ENCODE results near the gene KIFC3.
"Not testable (repeated sequence)": the region's sequence is repeated elsewhere in the genome, so short reads cannot be mapped to it uniquely, and the experiment has no call there.

The KIFC3 gene

DNA sequence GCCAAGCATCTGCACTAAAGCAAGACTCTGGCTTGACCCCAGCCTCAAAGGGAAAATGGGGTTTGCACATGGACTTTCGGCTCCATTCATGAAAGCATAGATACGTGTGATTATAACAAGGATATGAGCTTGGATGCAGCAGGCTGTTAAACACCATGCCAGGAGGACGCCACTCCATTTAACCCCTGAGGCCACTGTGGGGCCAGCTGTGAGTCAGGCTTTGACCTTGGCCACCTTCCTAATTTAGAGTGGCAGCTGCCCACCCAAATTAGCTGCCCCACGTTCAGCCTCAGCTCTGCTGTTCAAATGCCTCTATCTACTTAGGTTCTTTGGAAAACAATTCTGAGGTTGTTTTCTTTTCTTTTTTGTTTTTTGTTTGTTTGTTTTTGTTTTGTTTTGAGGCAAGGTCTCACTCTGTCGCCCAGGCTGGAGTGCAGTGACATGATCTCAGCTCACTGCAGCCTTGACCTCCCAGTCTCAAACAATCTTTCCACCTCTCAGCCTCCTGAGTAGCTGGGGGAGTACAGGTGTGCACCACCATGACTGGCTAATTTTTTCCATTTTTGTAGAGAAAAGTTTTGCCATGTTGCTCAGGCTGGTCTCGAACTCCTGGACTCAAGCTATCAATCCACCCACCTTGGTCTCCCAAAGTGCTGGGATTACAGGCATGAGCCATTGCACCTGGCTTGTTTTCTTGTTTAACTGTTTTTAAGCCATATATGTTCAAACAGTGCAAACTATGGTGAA is 23.2 kb upstream of the KIFC3 start:
- DNase-seq, result no peak

DNA sequence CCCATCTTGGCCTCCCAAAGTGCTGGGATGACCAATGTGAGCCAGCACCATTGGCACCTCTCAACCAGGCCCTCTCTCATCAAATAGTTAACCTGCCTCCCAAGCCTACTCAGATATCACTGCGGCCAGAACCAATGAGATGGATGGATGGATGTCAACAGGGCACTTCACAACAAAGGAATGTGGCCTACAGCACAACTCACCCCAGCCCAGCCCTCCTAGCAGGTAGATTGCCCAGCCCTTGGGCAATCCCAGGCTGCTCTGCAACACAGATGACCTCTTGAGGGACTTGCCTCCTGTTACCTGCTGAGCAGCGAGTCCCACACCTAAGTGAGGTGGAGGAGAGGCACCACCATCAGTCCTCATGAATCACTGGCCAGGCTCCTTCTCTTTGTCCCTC is 22.6 kb upstream of the KIFC3 start:
- no peak for DNase-seq

DNA sequence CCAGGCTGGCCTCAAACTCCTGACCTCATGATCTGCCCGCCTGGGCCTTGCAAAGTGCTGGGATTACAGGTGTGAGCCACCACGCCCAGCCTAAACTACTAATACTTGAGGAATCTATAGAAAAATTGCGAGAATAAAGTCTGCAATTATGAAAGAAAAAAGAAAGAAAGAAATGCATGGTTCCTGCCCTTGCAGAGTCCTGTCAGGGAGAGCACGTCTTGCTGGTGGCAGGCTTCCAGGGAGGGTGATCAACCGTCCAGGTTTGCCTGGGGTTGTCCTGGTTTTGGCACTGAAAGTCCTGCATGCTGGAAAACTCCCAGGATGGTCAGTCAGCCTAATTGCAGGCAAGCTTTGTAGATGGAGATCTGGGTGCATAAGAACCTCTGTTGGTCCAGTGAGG is 21.5 kb upstream of the KIFC3 start:
- no peak for DNase-seq

DNA sequence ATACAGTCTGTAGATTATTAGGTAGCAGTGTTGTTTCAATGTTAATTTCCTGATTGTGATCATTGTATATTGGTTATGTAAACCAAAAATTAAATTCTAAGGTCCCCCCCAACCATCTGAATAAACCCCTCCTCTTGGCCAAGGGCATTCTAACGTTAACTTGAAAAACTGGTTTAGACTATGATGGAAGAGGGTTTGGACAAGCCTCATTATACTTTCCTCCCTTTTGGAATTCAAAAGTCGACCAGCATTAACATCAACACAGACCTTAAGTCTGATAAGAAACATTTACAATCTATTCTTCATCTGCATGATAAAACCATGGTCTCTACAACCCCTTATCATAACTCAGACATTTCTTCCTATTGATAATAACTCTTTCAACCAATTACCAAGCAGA is 20.6 kb upstream of the KIFC3 start:
- DNase-seq, result no peak

DNA sequence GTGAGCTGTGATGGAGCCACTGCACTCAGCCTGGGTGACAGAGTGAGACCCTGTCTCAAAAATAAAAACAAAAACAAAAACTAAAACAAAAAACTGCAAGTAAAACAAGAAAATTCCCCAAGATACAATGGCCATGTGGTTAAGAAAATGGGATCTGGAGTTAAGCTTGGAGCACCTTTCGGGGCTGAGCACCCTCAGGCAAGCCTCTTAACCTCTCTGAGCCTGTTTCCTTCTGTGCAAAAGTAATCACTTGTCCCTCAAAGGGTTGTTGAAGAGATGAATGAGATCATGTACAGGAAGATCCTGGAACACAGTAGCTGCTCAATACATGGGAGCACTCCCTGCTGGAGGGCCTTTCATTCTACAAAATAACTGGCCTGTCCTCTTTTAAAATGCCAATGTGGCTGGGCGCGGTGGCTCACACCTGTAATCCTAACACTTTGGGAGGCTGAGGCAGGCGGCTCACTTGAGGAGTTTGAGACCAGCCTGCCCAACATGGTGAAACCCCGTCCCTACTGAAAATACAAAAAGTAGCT is 19.8 kb upstream of the KIFC3 start:
- DNase-seq, result no peak

DNA sequence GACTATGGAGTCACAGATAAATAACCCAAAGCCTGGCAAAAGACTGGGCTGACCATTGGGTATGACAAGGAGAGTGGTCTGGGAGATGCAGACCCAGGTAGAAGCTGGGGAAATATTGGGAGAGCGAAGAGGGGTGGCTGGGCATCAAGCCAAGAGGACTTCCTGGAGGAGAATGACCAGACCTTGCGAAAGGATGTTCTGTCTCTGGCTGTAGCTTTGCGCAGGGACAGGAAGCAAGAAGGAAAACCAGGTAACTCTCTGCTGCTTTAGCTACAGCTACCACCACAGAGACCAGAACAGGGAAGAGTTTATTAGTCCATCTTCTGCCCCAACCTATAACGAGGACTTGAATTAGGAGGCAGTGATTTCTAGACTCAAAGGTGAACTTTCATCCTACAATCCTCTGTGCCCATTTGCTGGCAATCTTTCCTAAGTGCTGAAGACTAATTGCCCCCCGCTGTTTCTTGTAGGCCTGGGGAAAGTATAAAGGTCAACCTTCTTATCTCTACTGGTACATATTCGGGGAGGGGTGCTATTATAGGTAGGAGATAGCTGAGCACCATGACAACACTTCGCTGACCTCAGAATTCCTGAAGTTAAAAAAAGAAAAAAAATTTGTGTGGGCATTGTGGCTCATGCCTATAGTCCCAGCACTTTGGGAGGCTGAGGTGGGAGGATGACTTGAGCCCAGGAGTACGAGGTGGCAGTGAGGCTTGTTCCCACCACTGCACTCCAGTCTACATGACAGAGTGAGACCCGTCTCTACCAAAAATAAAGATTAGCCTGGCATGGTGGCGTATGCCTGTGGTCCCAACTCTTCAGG is 19.1 kb upstream of the KIFC3 start:
- no peak for DNase-seq

DNA sequence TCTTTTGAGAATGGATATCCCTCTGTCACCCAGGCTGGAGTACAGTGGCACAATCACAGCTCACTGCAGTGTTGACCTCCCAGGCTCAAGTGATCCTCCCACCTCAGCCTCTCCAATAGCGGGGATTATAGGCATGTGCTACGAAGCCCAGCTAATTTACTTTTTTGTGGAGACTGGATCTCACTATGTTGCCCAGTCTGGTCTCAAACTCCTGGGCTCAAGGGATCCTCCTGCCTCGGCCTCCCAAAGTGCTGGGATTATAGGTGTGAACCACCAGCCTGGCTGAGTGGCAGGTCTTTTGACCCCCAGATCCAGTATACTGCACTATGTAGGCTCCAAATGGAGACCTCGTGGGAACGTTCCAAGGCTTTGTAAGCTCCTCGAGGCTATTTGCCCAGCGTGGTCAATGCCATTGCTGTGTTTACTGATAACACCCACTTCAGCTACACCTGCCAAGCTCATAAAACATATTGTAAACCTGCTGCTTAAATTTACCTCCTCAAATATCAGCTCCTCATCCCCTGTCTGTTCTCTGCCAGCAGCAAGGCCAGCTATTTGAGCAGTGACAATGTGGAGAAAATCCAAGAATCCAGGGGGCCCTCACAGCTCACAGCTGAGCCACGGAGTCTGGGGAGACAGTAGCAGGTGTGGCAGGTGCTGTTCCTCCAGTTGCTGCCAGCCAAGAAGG is 16.2 kb upstream of the KIFC3 start:
- no peak for DNase-seq

DNA sequence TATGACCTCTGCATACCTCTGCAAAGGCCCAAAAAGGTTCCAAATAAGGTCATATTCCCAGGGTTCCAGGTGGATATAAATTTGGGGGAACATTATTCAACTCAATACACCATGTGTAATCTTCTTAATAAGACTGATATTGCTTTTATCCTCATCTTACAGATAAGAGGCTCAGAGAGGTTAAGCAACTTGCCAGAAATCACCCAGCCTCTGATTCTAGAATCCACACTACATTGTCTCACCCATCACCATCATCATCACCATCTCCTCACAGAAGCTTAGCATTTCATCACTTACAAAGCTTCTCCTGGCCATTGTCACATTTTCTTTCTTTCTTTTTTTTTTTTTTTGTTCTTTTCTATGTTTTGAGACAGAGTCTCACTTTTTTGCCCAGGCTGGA is 15.4 kb upstream of the KIFC3 start:
- DNase-seq, result no peak

DNA sequence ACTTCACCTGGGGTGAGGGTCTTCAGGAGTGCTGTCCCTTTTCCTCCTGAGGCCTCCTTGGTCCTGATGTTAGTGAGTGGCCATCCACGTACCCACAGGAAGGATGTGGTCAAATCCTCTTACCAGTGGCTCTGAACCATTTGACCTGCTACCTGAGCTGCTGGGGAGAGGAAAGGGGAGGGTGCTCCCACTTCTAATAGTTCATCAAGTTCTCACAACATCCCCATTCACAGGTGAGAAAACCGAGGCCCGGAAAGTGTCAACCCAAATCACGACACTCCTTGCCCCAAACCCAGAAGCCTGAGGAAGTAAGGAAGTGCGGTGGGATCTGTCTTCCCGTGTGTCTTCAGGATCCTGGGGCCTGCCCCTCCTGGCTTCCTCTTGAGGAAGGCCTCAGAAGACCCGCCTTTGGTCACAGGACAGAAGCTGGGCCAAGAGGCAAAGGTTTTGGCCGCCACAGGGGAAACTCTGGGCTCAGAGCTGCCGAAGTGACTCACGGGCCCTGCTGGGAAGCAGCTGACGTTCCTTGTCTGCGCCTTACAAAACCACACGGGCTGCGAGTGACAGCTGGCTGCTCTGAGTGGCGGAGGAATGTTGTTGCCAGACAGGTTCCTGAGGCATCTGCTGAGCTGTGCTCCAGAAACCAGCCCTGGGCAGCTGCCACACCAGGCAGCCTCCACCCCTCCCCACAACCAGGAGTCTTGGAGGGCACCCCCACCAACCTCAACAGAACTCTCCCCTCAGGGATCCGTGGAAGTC is 13.9 kb upstream of the KIFC3 start:
- DNase-seq, result peak; percentile 21

DNA sequence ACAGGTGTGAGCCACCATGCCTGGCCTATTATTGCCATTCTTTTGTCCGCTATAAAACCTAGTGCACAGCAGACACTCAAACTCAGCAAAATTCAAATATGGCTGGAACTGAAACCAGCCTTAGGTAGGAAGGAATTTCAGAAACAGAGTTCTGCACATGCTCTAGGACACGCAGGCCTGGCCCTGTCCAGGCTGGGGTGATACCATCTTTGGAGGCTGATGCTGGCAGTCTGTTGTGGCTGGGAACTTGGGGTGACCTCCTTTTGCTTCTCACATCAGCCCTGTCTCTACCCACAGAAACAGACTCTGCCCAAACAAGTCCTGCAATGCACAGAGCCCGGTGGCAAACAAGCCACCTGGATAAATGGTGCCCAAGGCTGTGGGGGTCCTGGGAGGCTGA is 12.6 kb upstream of the KIFC3 start:
- DNase-seq, result no peak

DNA sequence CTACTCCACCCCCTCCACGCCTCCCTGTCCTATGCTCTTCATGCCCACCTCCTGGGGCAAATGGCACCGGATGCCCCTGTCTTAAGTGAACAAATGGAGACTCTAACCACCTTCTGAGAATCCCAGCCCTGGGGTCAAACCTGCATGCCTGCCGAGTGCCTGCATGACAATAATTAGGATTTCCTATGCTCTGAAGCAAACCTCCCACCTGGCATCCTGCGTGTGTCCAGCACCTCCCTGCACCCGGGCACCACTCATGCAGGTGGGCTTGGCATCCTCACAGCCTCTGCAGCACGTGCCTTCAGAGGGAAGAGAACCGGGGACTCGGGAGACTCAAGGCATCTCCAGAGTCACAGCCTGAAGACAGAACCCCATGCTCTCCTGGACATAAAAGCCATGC is 11.2 kb upstream of the KIFC3 start:
- DNase-seq, result no peak

DNA sequence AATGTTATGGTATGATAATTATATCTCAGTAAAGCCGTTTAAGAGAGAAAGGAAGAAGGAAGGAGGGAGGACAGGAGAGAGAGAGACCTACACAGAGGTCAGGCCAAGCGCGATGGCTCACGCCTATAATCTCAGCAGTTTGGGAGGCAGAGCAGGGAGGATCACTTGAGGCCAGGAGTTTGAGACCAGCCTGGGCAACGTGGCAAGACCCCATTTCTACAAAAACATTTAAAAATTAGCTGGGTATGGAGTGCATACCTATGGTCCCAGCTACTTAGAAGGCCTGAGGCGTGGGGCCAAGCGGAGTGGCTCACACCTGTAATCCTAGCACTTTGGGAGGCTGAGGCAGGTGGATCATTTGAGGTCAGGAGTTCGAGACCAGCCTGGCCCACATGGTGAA is 9.0 kb upstream of the KIFC3 start:
- DNase-seq, result not testable (repeated sequence)

DNA sequence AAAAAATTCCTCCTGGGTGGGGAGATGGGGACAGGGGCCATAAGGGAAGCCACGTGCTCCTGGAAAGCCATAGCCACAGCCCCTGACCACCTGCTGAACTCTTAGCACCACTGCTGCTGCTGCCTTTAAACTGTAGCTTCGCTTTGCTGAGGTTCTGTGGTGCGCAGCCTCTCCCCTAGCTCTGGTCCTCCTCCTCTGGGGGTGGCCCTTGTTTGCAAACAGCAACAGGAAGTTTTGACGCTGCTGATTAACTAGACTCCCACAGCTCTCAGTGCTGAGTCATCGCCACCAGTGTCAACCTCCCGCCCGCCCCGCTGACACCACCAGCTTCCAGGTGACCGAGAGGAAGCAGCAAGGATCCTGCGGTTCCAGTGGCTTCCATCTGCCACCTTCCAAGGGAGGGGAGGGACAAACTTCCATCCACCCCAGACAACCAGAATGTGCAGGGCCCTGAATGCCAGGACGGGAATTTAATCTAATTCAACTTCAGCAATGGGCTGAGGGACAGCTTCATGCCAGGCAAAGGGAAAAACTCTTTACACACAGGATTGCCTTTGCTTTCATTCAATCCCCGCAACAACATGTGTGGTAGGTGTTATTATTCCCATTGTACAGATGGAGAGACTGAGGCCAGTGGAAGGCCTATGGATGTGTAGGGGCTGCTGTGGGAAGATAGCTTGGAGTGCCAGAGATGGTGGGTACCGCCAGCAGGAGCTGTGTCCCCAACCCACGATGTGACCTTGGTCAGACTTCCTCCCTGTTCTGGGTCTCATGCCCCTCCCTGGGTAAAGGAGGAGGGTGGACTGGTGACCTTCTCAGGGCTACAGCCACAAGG is 8.1 kb upstream of the KIFC3 start:
- peak; percentile 78 for DNase-seq

DNA sequence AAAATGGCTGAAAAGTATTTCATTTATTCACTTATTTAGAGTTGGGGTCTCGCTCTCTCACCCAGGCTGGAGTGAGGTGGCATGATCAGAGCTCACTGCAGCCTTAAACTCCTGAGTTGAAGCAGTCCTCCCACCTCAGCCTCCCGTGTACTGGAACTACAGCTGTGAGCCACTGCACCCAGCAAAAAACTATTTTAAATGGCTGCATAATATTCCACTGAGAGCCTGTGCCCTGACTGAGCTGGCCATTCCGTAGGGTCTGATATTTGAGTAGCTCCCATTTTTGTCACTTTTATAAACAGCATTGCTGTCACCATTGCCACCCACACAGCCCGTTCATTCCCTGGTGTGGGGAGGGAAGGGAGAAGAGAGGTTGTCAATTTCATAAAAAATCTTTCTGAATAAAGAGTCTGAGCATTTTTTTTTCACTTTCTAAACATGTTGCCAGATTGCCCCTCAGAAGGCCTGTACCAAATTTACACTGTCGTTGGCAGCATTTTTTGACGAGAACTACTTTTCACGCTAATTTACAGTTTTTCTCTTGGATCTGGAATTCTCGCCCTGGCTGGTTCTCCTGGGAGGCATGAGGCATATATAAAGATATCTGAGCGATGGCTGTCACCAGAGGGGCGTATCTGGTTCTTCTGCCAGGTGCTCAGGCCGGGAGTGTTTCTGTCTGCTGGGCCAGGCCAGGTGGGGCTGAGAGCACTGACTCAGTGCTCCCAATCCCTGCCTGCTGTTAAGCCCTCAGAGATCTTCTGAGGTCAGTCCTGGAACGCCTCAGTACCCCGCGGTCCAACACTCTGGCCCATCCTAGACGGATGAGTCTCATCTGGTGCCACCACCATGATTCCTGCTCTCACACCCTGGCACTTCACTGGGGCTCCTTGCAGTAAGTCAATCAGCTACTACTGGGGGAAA is 7.2 kb upstream of the KIFC3 start:
- DNase-seq, result no peak

DNA sequence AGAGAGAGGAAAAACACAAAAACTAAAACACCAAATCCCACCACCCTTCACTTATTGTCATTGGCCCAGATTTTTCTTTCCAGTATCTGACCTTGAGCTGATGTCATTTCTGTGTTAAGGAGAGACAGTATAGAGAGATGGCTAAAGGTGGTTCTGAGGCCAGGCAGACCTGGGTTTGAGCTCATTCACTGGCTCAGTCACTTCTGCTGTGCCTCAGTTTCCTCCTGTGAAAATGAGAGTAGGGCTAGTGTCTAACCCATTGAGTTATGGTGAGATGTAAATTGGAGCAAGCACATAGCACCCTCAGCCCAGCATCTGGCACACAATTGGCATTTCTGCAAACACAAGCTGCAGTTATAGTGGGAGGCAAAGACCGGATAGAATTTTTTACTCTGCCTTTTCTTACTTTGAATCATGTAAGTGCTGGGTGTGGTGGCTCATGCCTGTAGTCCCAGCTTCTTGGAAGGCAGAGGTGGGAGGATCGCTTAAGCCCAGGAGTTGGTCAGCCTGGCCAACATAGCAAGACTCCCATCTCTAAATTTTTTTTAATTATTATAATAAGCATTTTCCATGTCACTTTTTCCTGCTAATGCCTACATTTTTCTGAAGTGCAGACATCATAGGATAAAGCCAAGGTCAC is 6.4 kb upstream of the KIFC3 start:
- DNase-seq, result no peak

DNA sequence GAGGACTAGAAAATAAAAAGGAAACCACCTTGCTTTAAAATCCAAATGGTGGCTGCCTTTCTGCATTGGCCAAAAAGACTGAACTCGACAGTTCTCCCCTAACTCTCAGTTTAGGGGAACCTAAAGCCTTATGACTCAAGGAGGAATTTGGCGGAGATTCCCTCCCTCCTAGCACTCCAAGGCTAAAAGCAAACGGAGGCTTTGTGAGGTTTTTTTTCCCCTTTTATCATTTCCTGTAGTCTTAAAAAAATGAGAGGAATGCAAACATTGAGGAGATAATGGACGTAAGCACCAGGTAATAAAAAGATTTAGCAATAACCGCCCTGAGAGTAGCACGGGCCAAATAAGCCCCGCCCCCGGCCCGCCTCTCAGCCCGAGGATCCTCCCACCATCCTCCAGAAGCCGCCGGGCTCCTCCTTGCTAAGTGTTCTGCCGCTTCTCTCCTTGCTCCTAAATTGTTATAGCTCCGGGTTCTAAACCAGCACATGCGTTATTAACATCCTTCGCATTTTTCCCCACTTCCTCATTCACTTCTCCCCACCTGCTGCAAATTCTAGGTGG is 5.8 kb upstream of the KIFC3 start:
- DNase-seq, result peak; percentile 54

DNA sequence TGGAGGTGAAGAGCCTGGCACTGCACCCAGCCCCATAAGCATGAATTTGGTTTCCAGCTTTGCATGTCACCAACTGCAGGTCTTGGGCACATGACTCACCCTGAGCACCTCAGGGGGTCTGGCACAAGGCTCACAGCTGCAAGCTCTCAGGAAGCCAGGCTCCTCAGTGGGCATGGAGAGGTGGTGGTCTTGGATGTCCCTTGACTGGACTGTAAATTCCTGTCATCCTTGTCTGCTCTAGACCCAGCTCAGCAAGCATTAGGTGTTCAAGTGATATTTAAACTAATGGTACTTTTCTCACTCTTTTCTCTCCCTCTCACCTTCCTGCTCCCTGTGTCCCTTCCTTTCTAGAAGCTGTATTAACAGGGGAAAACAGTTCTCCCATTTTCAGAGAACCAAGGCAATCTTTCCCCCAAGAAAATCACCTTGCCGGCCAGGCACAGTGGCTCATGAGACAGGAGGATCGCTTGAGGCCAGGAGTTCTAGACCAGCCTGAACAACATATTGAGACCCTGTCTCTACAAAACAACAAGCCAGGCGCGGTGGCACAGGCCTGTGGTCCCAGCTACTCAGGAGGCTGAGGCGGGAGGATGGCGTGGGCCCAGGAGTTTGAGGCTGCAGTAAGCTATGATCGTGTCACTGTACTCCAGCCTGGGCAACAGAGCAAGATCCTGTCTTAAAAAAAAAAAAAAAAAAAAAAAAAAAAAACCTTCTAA is 5.1 kb upstream of the KIFC3 start:
- no peak for DNase-seq

DNA sequence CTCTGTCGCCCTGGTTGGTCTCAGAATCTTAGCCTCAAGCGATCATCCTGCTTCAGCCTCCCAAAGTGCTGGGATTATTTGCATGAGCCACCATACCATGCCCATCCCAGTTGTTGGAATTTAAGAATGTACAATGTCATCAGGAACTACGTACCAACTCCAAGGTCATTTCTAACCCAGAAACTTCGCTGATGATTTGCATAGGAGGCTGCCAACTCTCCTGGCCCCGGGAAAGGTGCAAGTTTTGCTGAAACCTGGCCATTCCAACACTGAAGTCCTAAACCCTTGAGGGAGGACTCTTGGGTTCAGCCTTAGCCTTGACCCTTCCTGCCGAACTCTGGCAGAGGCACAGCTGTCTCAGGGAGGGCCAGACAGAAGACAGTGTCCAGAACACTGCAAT is 2.9 kb upstream of the KIFC3 start:
- DNase-seq, result no peak

All from activated effector memory CD4-positive, alpha-beta T cell treated with Interleukin-2 at 50 U/mL for 16 hours (primary cell).